Eye (tissue), 1 donor: Measurements from ENCODE around the gene MIS18A.

ENCODE experiments used
- DNase-seq: peaks from one replicate; pipeline ENCODE4 v3.0.0-alpha.2; 2015

Gene MIS18A

DNA sequence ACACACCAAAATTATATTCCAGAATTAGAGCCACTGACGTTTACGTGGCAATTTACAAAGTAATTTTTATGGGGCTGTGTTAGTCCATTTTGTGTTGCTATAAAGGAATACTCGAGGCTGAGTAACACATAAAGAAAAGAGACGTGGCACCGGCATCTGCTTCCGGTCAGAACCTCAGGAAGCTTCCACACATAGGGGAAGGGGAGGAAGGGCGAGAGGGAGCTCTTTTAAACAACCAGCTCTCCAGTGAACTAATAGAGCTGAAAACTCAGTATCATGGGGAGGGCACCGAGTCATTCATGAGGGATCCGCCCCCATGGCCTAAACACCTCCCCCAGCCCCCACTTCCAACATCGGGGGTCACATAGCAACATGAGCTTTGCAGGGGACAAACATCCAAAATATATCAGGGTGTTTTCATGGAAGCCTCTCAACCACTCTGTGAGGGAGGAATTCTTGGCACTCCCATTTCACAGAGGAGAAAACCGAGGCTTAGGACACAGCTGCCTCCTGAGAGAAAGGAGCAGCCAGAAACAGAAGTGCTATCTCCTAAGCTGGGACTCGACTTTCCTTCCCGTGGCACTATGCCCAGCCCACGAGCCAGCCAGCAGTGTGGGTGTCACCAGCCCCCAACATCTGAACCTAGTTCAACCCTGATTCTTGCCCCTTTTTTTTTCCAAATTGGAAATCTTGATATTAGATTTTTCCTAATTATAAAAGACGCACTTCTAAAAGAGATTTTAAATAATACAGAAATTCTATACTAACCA lies 29.2 kb downstream of the MIS18A start:
- no peak for DNase-seq

DNA sequence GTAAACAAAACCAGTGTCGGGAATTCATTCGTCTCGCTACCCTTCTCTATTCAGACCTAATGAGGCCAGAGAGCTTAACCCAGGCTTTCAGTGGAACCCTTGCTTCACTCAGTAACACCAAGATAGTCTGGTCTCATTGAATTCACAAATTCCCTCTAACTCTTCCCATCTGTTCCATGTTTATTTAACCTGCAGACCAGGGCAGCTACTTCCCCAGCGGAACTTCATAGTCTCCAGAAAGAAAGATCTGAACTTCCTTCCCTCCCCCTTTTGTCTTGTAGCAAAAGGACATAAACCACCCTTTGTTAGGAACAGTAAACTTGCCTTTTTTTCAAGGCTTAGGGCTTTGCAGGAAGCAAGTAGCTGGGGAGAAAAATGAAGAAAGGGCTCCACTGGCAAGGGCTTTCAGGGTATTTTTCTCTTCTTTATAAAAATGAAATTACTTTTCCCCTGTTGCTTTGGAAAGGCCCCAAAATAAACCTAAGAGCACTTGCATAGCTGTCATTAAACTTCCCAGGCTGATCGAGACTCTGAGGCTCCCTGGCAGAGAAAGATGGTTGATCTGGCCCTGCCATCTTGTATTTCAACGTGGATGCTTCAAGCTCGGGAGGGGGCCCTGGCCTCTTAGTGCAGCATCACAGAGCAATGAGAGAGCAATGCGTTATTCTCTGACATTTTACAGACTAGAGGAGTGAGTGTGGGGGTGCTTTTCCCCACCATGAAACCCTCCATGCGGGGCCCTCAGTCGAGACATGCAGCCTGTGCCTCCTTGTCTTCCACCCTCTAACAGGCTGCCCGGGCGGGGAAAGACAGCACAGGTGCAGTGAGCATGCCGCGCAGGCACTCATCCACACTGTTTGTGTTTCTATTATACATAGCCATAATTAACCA lies 30.0 kb downstream of the MIS18A start:
- peak; percentile 70 for DNase-seq

DNA sequence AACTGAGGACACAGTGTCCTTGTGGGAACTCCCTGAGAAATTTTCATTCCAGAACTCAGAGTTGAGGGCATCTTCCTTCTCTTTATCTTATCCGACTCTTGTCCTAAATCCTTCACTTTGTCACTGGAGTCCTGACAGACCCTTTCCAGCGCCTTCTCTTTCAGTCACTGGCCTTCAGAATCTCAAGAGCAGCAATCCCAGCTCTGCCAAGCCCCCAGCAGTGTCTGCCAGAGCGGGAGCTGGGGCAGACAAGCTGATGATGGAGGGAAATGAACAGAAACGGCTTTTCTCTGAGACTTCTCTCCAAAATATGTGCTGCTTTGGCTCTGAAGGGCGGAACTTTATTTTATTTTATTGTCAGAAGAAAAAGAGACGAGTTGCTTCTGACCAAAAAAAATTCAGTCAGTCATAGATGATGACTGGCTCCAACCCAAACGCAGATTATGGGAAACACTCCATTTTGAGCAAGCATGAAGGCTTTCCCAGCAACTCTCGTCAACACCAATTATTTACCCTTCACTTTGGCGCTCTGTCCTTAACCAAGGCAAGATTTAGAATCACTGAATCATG lies 32.2 kb downstream of the MIS18A start:
- DNase-seq, result no peak

DNA sequence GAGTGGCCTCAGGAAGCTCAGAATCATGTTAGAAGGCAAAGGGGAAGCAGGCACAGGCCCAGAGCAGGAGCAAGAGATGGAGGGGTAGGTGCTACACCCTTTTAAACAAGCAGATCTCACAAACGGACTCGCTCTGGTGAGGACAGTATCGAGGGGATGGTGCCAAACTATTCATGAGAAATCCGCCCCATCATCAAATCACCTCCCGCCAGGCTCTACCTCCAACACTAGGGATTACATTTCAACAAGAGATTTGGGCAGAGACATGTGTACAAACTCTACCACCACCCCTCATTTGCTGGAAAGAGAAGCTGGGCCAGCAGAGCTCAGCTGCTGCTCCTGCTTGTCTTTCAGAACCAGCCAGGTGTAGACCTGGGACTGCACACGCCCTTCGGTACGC lies 32.9 kb downstream of the MIS18A start:
- DNase-seq, result no peak

DNA sequence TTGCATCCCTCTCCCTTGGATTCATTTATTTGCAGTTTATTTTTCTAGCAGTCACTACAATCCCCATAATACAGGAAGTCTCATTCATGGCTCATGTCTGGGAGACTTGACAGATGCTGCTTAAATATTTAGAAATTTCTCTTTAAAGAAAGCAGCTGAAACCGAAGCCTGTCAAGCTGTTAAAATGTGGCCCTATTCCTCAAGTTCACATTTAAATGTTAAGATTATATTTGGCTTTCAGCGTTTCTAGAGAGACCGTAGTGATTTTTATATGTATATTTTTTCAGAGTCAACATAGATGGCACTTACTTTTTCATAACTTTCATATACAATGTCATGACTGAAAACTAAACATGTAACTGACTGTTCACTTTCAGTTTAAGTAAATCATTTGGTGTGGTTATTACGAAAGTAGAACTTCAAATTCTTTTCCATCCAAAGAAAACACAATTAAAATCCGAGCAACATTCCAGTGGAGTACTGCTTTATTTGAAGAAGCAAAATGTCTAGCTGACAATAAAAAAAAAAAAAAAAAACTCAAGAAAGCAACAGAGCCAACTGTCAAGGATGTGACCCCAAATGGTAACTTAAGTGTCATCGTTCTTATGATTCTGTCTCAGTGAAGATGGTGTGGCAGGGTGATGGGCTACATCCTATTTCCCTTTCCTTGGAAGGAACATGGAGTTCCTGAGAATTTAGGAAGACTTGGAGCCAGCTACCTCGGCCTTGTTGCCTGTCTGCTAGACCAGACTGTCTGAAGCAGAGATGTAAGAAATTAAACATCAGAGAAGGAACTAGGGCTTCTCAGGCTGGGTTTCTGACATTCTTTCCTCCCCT lies 37.8 kb downstream of the MIS18A start:
- peak; percentile 30 for DNase-seq

DNA sequence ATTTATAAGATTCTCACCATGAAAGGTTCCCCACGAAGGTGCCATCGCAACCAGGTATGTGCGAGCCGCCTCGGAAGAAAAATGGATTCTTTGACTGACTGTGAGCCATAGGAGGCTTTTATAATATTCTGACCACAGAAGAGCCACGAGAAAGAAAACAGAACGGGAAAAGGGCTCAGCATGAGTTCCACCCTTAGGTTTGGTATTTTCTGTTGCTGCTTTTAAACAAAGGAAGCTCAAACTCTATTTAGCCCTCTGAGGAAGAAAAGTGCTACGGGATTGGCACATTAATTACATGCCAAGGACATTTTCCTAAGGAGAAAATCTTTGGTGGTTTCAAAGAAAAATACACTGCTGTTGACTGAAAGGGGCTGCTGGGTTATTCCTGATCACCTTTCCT lies 39.3 kb downstream of the MIS18A start:
- DNase-seq, result no peak

DNA sequence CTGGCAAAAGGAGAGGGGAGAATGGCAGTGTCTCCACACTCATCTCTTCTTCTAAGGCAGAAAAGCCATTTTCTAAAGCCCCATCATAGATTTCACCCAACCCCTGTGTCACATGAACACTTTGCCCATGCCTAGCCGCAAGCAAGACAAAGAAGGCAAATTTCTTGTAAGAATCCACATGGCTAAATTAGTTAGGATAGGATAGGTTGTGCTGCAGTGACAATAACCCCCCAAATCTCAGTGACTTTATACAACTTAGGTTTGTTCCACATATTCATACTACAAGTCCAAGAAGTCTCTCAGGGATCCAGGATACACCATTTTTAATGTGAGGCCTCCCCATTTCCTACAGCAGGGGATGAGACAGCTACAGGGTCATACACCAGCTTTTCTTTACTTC lies 40.8 kb downstream of the MIS18A start:
- DNase-seq, result no peak

DNA sequence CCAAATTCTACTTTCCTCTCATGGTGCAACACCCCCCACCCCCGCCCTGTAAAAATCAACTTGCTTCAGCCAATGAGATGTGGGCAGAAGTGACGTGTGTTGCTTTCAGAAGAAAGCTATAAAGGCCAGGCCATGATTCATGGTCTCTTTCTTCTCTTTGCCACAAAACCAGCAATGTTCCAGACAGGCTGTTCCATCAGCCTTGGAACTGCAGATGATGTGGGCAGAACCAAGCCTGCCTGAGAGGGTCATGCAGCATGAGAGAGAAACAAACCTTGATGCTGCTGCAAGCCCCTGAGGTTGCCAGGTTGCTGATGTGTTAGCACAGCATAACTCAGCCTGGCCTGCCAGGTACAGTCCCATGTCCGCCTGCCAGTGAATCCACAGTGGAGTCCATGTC lies 41.8 kb downstream of the MIS18A start:
- DNase-seq, result no peak

DNA sequence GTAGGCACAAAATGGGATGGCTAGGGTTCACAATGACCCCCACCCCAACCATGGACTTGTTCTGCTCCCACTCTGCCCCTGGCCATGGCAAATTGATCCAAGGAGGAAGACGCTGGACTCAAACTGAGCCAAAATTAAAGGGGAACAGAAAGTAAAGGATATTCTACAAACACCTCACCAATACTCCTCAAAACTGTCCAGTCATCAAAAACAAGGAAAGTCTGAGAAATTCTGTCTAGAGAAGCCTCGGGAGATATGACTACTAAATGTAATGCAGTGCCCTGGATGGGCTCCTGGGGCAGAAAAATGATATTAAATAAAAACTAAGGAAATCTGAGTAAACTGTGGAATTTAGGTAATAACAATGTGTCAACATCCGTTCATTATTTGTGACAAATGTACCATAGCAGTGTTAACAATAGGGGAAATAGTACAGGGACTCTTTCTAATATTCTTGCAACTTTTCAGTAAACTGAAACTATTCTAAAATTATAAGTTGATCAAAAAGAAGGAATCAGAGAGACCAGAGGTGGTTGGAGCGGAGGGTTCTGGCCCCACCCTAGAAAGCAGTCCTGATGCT lies 45.0 kb downstream of the MIS18A start:
- no peak for DNase-seq

DNA sequence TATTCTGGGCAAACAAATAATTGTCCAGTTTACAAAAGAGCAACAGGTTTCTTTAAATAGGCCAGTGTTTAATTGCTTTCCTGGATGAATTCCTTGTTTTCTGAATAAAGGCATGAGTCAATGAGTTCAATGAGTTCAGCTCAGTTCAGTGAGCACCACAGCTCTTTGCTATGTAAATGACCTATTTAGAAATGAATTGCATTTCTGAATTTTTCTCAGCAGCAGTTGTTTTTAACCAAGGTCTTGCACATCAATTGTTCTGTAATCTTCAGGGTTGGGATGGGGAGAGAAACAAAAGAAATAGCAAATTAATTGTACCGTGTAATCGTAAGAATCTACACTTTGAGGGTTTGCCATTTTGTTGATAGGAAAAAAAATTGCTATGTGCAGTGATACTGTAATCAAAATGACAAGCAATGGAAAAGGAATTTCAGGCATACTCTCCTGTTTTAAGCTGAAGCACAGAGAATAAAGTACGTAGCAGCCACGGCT lies 45.7 kb downstream of the MIS18A start:
- DNase-seq, result peak; percentile 73

DNA sequence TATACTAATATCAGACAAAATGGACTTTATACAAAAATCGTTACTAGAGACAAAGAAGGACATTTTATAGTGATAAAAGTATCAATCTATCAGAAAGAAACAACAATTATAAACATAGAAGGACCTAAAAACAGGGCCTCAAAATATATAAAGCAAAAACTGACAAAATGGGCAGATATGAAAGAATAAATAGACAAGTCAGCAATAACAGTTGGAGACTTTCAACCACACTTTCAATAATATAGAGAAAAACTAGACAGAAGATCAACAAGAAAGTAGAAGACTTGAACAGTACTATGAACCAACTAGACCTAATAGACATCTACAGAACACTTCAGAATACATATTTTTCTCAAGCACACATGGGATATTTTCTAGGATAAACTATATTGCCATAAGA lies 52.4 kb downstream of the MIS18A start:
- DNase-seq, result no peak
